IMR-90 (cell line): ENCODE measurements around the gene ZNF407.

Source experiments
- FOS ChIP-seq: fragments of 150-350 bp; IDR thresholded peaks from 2 replicates; pipeline ENCODE4 v1.6.1; 2016; ENCODE audit warnings: low read depth, low read length
- POLR2A ChIP-seq: IDR thresholded peaks from 2 replicates; pipeline ENCODE4 v1.6.1; 2012; ENCODE audit warnings: mild to moderate bottlenecking, low read depth, low read length
- TF ChIP-seq, protein P1 (sequence below): conservative IDR thresholded peaks from 2 replicates; pipeline ENCODE4 v1.5.1; 2012; ENCODE audit warnings: mild to moderate bottlenecking, low read depth, low read length, improper control_type of control experiment

DNA sequence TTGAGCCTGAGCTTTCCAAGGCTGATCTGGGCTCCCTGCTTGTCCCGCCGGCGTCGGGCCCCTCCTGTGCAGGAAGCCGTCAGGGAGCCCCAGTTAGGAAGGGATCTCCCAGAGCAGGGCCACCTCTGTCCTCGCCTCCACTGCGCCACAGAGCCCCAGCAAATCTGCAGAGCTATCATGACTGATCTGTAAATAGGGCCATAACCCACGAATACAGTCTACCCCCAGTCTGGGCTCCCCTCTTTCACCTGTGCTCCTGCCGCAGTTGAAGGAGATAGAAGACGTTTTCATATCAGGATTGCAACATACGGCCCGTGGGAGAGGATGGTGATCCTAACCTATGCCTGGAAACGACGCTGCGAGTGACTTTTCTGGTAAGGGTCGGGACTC is 472.6 kb downstream of the ZNF407 start:
- TF ChIP-seq, protein P1, sequence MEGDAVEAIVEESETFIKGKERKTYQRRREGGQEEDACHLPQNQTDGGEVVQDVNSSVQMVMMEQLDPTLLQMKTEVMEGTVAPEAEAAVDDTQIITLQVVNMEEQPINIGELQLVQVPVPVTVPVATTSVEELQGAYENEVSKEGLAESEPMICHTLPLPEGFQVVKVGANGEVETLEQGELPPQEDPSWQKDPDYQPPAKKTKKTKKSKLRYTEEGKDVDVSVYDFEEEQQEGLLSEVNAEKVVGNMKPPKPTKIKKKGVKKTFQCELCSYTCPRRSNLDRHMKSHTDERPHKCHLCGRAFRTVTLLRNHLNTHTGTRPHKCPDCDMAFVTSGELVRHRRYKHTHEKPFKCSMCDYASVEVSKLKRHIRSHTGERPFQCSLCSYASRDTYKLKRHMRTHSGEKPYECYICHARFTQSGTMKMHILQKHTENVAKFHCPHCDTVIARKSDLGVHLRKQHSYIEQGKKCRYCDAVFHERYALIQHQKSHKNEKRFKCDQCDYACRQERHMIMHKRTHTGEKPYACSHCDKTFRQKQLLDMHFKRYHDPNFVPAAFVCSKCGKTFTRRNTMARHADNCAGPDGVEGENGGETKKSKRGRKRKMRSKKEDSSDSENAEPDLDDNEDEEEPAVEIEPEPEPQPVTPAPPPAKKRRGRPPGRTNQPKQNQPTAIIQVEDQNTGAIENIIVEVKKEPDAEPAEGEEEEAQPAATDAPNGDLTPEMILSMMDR: no peak
- TF ChIP-seq POLR2A: no peak
- TF ChIP-seq FOS: no peak
